Transverse colon (tissue), 3 donors: Measurements from ENCODE around the gene PPARA.

Experiments used
- CTCF ChIP-seq, 5 experiments: fragments of 200-600 bp in 3 of 5; fragments of 450-650 bp in 2 of 5; sonication (generic) in 3 of 5; IDR thresholded peaks; 1 replicate in 2 of 5; 2 replicates in 3 of 5; pipeline ENCODE4 v1.5.1; 2016 to 2017; ENCODE audit warnings: antibody characterized with exemption in 5 of 5, inconsistent platforms in 3 of 5, mild to moderate bottlenecking in 2 of 5, moderate library complexity in 1 of 5
- EP300 ChIP-seq: sonication (generic); formaldehyde crosslinking; IDR thresholded peaks from one replicate; pipeline ENCODE4 v1.6.1; 2017; ENCODE audit warnings: antibody characterized with exemption, low read depth

- no peak for TF ChIP-seq CTCF (IDR thresholded peaks at IDR 0.05)
- TF ChIP-seq EP300 = no peak
These were observed 29.4 kb downstream of the PPARA start for GRCh38 chr22:46179748-46180147.
